Measurements from ENCODE around the gene DPYD.
A peak's percentile ranks its signal among the peaks of the same experiment; 100 is the strongest.

DPYD gene

DNA sequence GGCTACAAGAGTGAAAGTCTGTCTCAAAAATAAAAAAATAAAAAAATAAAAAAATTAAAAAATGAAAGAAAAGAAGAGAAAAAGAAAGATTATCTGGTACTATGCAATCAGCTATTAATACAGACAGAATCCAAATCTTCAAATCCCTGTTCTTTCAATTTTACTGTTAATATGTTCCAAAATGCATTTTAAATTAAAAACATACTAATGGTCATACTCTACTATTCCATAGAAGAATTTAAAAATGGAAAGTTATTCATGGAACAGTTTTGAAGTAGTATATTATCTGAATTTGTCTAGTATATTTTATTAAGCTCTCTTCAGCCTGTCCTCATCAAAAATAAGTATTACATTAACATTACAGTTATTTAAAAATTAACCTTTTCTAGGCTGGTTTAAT is 769.2 kb downstream of the DPYD start:
- DNase-seq (ENCODE audit: low spot score): no peak

DNA sequence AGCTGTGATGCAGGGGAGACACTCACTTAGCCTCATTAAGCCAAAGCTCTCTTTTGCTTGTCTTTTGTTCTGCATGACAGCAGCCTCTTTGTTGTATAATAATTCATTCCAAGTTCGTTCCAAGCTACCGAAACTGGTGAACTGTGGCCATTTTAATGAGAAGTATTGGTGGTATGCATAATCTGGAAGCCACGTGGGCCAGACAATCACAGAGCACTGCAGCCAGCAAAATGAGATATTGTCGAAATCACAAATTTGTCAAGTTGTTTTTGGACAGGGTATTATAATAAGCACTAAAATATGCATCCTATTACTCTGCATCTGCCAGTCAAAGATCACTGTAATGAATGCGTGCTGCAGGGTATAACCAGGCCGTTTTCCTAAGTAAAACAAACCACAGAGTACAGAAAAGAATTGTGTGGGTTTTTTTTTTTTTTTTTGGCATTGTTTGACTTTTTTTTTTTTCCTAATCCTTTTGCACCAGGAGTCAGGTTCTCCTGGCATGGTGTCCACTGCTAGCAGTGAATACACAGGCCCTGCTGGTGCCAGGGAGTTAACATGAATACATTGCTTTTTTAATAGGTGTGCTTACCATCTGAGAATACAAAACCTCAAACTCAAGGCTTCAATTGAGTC is 775.4 kb downstream of the DPYD start:
- no peak for DNase-seq (ENCODE audit: low spot score)

DNA sequence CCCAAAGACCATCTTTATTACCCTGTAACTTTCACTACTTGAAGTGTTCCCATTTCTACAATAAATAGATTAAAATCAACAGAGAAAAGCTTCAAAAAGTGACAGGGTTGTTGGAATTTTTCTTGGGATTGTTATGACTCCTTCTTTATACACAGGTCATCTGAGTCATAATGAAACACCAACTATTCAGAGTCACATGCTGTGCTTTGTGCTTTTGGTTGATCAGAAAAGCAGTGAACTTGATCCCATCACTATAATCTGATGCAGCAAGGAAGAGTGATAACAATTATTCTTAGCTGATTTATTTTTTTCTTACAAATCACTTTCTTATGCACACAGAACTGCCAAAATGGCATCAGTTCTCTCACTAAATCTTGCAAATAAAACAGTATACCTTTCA is 776.3 kb downstream of the DPYD start:
- DNase-seq (ENCODE audit: low spot score): no peak

DNA sequence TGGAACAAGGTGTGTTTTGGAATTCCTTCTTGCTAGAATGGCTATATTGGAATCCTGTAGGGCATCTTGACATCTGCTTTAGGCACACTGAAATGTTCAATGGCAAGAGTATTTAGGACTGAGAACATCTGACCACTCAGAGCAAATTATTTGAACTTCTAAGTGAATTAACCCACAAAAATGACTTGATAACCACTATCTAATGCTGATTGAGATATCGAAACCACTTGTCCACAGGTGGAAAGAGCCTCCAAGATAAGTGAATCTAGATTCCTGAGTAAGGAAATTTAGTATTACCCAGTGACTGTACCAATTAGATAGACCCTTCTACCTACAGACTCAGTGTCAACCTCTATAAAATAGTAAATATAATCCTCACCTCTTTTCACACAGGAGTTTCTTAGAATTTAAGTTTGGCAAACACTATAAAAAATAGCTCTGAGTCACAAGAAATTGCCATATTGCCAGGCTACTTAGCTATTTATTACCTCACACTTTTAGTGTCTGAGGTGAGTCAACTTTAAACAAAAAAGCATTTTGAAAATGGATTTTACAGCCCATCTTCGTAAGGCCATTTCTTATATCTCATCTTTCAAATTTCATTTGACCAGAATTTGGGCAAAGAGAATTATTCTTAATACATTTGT is 777.5 kb downstream of the DPYD start:
- no peak for DNase-seq (ENCODE audit: low spot score)

DNA sequence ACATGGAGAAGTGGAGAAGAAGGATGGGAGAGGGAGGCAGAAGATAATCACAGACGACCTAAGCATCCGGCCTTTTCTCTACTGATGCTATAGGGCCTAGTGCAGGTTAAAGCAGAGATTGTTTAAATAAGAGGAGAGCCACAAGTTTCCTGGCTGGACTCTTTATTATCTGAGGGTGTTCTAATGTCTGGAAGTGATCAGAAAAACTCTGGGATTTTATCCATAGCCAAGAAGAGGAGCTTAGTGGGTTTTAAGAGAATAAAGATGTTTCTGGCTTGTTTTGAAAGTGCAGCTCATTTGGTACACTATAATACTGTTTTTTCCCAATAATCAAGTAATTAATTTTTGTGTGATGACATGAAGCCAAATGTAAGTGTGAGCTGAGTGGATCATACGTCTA is 780.2 kb downstream of the DPYD start:
- DNase-seq (ENCODE audit: low spot score): no peak

DNA sequence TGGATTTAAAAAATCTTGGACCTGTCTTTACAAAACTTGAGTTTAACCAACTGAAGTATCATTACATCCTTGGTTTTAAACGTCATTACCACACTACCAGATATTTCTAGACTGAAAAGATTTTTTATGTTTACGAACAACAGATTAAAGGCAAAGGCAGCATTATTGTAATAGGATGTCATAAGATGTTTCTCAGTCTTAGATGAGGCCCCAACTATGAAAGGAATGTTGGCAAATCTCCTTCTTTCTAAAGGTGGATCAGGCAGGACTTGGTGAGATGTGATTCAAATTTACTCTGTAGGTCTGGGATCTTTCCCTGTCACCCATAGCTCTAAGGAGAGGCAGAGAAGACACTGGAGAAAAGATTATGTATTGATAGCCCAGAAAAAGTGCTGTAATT is 781.3 kb downstream of the DPYD start:
- no peak for DNase-seq (ENCODE audit: low spot score)

DNA sequence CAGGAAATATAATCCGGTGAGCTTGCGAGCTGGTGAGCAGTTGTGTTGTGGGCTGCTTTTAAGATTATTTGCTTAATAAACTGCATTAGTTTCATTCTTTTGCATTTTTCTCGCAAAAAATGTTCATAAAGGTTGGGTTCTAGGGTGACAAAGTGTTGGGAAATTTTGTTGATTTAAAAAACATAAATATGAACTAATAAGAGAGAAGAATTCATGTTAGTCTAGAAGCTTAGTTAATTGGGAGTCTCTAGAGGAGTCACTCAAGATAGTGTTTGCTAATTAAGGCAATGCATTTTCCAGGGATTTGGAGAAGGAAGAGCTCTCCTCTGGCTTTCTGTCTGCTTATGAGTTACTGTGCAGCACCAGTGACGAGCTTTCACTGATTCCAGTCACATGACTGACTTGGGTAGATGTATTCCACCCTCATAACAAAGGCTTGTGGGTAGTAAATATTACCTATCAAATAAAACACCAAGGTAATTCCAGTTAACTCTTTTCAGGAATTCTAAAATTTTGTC is 782.3 kb downstream of the DPYD start:
- DNase-seq (ENCODE audit: low spot score): no peak

DNA sequence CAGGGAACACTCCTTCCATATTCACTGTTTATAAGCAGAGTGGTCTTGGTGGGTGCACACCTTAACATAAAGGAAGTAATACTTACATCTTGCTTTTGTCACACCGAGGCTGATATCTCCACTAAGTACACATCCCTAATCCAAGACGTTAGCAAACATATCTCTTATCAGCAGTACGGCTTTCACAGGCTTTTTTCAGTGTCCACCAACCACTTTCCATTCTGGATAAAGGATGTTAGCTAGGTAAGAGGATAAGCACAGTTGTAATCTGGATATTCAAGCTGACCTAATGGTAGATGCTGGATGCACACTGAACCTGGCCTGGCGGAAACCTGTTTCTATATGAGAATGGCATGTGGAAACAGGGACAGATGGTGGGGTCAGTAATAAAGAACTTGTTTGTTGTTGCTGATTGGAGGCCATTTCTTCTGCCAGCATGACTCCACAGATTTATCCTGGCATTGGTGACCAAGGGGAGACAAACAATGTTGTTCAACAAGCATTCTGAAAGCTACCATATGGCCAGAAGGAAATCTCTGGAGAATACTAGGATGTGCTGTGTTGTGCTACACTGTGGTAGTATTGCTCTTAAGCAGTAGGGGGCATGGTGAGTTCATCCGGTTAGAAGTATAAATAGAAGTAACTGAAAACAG is 782.8 kb downstream of the DPYD start:
- peak; percentile 71 for DNase-seq (ENCODE audit: low spot score)

DNA sequence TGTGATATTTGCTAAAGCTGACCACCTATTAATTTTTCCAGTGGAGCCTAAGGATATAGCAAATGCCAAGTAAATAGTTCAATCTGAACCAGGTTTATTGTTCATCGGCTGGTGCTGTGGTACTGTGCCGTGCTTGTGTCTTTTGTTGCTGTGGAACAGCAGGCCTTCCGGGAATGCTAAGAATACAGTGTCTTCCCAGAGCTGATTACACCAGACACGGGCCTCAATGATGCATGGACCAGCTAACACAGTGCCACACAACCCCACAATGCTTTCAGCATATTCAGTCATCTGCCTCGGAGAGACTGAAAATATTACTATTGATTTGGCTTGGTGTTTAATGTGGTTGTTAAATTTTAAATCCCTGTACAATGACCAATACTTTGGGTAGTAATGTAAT is 783.8 kb downstream of the DPYD start:
- no peak for DNase-seq (ENCODE audit: low spot score)

DNA sequence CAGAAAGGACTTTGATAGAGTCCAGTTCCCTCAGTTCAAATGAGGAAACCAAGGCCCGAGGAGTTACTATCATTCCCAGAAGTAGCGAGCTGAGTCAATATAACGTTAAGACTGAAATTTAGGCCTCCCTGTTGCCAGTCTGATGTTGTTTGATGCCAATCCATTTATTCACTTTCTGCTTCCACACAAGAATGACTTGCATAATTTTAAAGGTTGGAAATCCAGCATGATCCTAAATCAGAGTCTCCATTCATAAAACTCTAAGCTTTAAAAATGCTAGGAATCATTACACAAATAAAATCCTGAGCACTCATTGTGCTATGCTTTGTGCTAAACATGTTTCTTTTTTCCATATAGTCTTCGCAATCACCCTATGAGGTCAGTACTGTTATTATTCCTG is 784.9 kb downstream of the DPYD start:
- no peak for DNase-seq (ENCODE audit: low spot score)

DNA sequence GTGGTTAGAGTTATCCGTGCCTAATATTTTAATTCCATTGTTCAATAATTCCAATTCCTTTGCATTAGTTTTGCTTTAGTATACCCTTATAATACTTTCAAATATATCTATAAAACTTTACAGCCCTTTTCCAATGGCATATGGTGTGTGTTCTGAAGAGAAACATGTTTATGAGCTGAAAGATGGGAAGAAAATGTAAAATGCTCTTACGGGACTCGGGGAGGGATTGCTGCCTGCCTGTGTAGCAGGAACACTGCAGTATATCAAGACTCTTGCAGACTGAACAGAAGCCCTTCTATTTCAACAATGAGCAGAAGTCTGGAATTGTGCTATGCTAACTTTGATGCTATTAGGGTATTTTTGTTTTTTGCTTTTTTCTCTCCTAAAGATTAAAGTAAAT is 792.4 kb downstream of the DPYD start:
- no peak for DNase-seq (ENCODE audit: low spot score)

DNA sequence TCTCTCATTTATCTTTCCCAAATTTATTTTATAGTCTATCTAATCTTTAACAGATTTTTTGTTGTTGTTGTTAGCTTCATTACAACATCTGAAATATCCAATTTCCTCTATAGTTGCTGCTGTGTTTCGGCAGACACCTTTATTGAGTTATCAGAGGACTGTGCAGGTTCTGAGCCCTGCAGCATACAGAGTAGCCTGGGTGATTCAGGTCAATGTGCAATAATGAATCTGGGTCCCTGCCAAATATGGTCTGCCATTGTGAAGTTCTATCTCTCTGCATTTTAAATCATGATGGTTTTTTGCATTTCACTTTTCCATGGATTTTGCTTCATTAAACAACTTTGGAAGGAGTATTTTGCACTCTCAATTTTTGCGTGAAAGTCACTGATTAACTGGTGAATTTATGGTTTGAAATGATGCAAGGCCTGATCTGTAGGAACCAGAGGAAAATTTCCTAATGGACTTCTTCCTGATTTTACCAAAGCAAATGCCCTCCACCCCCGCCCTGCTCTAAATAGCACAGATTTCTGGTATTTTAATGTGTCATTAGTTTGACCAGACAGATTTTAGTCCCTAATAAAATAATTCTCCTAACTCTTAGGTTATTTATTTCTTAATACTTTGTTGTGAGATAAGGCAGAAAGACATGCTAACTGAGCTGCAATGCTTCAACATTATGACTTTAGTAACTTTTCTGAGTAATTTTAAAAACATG is 797.0 kb downstream of the DPYD start:
- DNase-seq (ENCODE audit: low spot score): peak; percentile 50

DNA sequence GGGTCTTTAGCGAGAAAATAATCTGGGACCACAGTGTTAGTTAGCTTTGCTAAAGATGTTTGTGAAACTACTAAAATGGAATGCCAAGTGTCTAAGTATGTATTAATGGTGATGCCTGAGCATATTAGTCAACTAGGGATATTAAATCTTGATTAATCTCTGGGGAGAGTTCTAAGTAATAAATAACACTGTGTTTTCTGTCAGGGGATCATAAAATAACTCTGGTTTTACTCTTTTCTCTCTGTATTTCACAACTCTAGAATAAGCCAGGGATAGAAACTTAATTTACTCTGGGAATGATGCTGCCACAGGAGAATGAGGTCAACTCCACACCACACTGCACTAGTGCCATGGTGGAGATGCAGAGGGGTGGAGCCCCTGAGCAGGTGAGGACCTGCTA is 800.0 kb downstream of the DPYD start:
- DNase-seq (ENCODE audit: low spot score): no peak

DNA sequence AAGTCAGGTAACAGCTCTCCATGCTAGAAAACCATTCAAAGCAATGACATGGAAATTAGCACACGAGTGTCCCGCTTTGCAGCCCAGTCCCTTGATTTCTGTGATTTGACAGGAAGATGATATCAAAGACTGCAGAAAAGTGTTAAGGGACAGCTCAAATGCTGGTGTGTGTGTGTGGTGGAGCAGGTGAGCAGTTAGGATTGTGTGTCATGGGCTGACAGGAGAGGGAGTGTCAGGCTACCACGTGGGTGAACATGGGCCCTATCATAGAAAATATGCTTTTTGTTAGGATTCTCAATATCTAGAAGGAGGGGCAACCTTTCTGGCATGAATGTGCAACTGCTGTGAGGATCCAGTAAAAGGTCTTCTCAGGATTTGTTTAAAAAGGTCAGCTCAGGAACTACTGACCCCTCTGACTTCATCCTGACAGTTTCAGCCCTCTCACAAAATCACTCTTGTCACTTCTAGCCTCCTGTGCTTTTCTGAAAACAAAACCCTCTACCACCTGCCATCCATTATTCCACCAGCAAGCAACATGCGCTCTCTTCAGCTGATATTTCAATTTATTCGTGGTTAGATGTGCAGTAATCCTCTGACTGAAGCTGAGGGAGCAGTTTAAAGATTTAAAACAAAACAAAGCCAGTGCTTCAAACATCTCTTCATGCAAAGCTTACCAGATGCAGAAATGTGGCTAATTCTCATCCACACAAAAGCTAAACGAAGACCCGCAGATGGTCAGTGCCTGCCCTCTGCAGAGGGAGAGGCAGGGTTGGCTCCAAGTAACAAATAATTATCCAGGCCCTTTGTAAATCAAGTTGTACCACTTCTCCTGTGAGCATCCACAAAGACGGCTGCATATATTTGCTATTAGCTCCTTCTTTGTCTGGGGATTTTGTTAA is 801.3 kb downstream of the DPYD start:
- no peak for DNase-seq (ENCODE audit: low spot score)

DNA sequence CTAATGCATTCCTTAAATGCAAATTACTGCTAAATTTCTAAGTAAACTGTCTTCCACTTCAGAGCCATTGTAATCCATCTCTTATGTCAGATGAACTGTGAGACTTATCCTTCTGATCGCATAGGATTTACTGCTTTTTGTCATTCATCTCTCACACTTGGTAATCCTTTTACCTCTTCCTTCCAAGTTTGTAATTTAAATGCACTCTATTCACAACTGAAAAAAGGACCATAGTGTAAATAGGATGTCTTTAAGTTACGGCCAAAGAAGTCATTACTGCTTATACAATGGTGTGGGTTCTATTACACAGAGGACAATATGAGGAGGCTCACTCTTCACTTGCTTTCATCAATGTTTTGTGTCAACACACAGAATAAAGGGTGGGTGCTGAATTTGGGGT is 806.0 kb downstream of the DPYD start:
- DNase-seq (ENCODE audit: low spot score): no peak

DNA sequence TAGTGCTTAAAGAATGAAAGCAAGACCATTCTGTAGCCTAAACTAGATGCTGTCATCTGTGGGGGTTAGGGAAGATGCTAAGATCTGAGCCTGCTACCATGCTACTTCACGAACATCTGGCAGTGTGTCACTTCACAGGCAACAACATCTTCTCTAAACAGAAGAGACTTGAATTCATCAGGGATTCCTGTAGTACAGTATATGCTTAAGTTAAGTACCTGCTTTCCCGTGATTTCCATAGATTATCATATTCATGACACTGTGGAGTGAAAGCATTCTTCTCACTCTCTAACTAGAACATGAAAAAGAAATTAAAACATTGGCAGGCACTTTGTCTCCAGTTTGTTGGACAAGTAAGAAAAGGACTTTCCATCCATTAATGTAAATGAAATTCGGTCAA is 808.4 kb downstream of the DPYD start:
- DNase-seq (ENCODE audit: low spot score): no peak

DNA sequence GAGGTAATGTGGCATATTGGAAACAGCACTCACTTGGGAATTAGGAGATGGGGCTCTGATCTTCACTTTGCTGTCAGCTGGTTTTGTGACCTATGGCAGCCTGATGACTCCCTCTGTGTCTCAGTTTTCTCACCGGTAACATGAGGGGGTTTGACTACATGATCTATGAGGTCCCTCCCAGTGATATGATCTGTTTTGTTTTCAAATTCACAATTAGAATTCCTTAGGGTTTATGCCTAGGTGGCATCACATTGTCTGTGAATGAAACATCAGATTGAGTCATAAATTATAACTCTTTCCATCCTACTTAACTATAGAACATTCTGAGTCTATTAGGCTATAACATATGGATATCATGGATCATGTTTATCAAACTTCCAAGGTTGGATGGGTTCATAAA is 812.7 kb downstream of the DPYD start:
- no peak for DNase-seq (ENCODE audit: low spot score)

DNA sequence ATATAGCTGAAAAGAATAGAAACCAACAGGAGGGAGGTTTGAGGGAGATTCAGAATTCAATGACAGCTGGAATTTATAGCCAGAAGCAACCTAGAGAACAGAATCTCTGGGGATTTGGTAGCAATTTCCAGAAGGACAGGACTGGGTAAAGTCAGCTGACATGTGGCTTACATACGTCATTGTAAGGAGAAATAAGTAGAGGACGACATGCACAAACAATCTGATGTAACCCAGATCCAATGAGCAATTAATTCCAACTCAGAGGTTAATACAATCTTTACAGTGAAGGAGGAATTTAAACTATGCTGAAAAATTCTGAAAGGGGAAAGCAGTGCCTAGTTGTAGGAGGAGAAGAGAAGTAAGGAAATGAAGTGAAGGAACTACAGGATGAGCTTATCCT is 815.3 kb downstream of the DPYD start:
- no peak for DNase-seq (ENCODE audit: low spot score)

DNA sequence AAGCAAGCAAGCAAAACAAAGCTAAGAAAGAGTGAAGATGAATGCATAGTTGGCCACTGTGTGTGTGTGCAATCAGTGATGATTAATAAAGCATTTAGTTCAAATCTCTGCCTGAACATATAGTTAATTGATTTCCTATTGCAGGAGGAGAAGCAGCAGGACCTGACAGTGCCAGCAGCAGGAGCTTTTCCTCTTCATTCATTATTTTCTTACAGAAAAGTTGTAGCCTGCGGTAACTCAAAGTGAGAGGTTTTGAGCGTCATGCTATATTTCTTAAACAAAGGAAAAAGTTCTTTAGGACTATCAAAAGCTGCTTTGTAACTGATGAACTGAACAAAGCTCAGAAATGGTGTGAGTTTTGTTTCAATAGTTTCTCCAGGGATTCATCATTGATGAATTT is 819.3 kb downstream of the DPYD start:
- DNase-seq (ENCODE audit: low spot score): no peak

DNA sequence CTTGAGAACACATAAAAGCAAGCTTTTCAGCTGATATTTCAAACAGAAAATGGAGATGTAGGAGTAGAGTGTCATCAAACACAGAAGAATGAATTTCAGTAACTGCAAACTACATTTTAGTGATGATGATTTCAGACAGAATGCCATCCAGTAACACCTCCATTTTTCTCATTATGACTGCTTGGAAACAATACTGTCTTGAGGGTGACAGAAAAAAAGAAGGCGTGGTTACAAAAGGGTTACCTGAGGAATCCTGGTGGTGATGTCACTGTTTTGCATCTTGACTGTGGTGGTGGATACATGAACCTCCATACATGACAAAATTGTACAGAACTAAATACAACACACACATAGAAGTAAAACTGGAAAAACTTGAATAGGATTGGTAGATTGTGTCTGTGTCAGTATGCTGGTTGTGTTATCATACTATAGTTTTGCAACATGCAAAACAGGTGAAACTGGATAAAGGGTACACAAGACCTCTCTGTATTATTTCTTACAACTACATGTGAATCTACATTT is 823.4 kb downstream of the DPYD start:
- DNase-seq (ENCODE audit: low spot score): no peak

DNA sequence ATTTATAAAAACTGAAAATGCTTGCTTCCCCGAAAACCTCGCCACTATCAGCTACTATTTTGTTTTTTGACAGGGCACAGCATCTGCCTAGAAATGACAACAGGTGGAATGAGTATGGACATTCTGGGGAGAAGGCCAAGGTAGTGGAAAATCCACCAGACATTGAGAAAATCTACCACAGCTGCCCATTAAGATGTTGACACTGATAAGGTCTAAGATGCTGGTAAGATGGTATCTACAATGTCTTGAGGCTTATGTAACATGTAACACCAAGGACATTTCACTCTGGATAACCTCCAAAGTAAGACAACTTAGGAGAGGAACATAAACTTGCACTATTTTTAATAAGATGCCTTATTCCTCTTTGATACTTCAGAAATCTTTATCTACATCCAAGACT is 825.1 kb downstream of the DPYD start:
- no peak for DNase-seq (ENCODE audit: low spot score)
